Activated T-helper 17 cell treated with anti-CD3 and anti-CD28 coated beads, Interleukin-2, amount 50 U/mL, for 72 hours (primary cell): Measurements from ENCODE around the gene FKBP2. TPM values are rescaled to one million over a fixed set of nuclear protein-coding genes. Genes with fewer than 3 reads are reported as not detected.
A peak's percentile ranks its signal among the peaks of the same experiment; 100 is the strongest.

Experiments used
- ATAC-seq: fragments of 150-1000 bp; cut with Tn5 transposase; replicated peaks from 2 replicates; pipeline ENCODE4 v1.10.0; 2021; ENCODE audit warnings: mild to moderate bottlenecking, moderate library complexity
- H3K27ac Mint-ChIP-seq: one replicate; pipeline ENCODE4 v1.8.0; 2022; ENCODE audit warnings: mixed read lengths
- H3K27me3 Mint-ChIP-seq: one replicate; pipeline ENCODE4 v1.8.0; 2022; ENCODE audit warnings: mixed read lengths
- H3K36me3 Mint-ChIP-seq: one replicate; pipeline ENCODE4 v1.8.0; 2022; ENCODE audit warnings: low read depth, mild to moderate bottlenecking, mixed read lengths
- H3K4me1 Mint-ChIP-seq: one replicate; pipeline ENCODE4 v1.8.0; 2022; ENCODE audit warnings: mixed read lengths
- H3K4me3 Mint-ChIP-seq: one replicate; pipeline ENCODE4 v1.8.0; 2022; ENCODE audit warnings: mild to moderate bottlenecking, mixed read lengths
- H3K9me3 Mint-ChIP-seq: one replicate; pipeline ENCODE4 v1.8.0; 2022; ENCODE audit warnings: mixed read lengths
- total RNA-seq, 2 donors: library from RNA; stranded (reverse); gene quantifications; one replicate each; pipeline ENCODE4 v1.2.3, GENCODE V29; 2022

FKBP2 gene
- total RNA-seq, 2 donors from 2014 or later, result 16.3 to 45.2 TPM

- peak; percentile 94 for ATAC-seq
- H3K4me3 Mint-ChIP-seq, result peak within 1 kb of the TSS; percentile 80
- peaks cover 10% of the 10 kb centered on the region for H3K4me1 Mint-ChIP-seq
- no peaks in the 10 kb centered on the region for H3K9me3 Mint-ChIP-seq
- H3K36me3 Mint-ChIP-seq, result peaks cover 26% of the 10 kb centered on the region
- peak within 1 kb of the TSS; percentile 75 for H3K27ac Mint-ChIP-seq
- no peaks in the 10 kb centered on the region for H3K27me3 Mint-ChIP-seq
Observed at GRCh38 chr11:64284048-64284961, 43.4 kb downstream of the FKBP2 start, which contains the start of gene BAD. Gene BAD, minus strand, starts transcription at chr11:64284665. Its CDS starts 297 bp downstream, at chr11:64284368.

DNA sequence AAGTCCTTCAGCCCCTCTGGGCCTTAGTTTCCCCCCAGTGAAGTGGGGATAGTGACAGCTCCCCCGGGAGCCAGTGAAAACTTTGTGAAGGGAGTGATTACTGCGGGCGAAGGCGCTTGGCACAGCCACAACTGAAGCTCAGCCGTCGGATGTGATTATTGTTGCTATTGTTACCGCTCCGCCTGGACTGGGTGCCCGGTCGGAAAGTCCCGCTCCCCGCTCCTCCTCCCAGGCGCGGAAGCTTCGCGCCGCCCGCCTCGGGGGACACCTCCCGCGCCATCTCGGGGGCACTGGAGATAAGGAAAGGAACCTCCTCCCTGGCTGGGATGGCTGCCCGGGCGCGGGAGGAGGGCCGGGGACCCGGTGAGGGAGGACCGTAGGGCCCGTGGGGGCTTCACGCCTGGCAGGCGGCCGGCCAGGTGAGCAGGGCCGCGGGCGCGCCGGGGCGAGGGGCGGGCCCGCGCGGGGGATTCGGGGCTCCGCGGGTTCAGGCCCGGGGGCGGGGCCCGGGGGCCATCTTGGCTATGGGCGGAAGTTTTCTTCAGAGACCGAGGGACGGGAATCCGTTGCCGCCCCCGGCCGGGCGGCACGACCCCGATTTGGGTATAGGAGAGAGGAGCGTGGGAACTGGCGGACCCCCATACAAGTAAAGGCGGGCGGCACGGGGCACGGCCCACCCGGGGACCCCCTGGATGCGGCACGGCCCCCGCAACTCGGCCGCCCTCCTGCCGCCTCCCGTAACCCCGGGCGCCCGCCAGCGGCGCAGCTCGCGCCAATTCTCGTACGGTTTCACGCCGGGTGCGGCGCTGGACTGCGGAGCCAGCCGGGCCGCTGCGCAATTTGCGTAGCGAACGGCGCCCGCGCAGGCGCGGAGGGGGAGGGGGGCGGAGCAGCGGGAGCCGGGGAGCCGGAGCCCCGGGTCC lies 44.3 kb downstream of the FKBP2 start, which contains the start of gene GPR137:
Gene GPR137 (plus strand): TSS at position 887 of the 923 bp plus-strand sequence. CDS start 677 bp downstream, outside the sequence.
- no peaks in the 10 kb centered on the region for H3K27me3 Mint-ChIP-seq
- peak; percentile 68 for ATAC-seq
- H3K9me3 Mint-ChIP-seq, result no peaks in the 10 kb centered on the region
- peaks cover 19% of the 10 kb centered on the region for H3K36me3 Mint-ChIP-seq
- peak within 1 kb of the TSS; percentile 80 for H3K4me3 Mint-ChIP-seq
- peaks cover 10% of the 10 kb centered on the region for H3K4me1 Mint-ChIP-seq
- peak within 1 kb of the TSS; percentile 90 for H3K27ac Mint-ChIP-seq

DNA sequence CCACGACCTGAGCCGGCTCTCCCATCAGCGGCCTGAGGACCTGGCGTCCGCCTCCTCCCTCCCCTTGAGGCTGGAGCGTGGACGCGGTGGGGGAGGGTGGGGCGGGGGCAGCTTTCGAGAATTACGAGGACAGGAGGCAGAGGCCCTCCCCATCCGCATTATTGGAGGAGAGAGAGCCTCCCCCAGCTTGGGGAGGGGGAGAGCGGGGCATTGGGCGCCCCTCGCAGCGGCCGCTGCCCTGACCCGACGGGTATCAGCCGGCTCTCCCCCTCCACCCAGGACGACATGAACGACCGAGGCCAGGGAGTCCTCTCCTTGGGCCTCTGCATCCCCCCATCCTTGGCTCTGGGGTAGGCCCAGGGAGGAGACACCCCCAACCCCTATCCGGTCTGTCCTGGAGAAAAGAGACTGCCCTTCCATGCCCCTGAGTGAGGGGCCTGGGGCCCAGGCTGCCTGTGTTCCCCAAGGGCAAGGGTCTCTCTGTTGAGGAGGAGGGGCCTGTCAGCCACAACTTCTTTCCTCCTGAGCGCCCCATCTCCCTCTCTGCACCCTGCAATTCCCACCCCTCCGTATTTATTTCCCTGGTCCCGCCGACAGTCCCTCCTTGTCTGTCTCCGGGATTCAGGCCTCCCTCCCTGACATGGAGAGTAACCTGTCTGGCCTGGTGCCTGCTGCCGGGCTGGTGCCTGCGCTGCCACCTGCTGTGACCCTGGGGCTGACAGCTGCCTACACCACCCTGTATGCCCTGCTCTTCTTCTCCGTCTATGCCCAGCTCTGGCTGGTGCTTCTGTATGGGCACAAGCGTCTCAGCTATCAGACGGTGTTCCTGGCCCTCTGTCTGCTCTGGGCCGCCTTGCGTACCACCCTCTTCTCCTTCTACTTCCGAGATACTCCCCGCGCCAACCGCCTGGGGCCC lies 45.2 kb downstream of the FKBP2 start:
- Mint-ChIP-seq H3K4me3 (peak overlapping the region; percentile 80), H3K27ac (peak overlapping the region; percentile 90), H3K4me1 (peaks cover 9% of the 10 kb centered on the region), H3K36me3 (peaks cover 23% of the 10 kb centered on the region), H3K9me3 (no peaks in the 10 kb centered on the region), H3K27me3 (peaks cover 4% of the 10 kb centered on the region)
- ATAC-seq, result no peak

DNA sequence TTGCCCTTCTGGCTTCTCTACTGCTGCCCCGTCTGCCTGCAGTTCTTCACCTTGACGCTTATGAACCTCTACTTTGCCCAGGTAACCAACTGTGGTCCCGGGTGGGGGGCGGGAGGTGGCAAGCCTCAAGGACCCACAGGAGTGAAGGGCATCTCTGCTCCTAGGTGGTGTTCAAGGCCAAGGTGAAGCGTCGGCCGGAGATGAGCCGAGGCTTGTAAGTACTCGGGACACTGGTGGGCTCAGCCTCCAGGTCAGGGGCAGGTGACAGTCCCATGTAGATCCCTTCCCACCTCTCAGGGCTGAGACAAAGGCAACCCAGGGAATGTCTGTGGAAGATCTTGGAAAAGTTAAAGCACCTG lies 45.9 kb downstream of the FKBP2 start:
- Mint-ChIP-seq H3K36me3 (peaks cover 16% of the 10 kb centered on the region), H3K27me3 (peaks cover 4% of the 10 kb centered on the region), H3K4me3 (peak overlapping the region; percentile 80), H3K9me3 (no peaks in the 10 kb centered on the region), H3K27ac (peak overlapping the region; percentile 90), H3K4me1 (peaks cover 5% of the 10 kb centered on the region)
- no peak for ATAC-seq

- no peak for ATAC-seq
Observed at GRCh38 chr11:64287676-64288352, 46.9 kb downstream of the FKBP2 start.

DNA sequence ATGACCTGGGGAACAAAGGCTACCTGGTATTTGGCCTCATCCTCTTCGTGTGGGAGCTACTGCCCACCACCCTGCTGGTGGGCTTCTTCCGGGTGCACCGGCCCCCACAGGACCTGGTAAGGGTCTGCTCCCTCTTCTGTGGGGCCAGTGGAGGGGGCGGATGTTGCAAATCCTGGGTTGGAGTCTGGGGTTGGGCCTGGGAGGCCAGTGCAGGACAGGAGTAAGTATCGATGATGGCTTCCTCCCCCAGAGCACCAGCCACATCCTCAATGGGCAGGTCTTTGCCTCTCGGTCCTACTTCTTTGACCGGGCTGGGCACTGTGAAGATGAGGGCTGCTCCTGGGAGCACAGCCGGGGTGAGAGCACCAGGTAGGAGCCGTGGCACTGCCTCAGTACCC lies 47.5 kb downstream of the FKBP2 start:
- H3K4me3 Mint-ChIP-seq, result no peak overlapping the region
- peaks cover 4% of the 10 kb centered on the region for H3K27me3 Mint-ChIP-seq
- H3K9me3 Mint-ChIP-seq, result no peaks in the 10 kb centered on the region
- peaks cover 6% of the 10 kb centered on the region for H3K36me3 Mint-ChIP-seq
- no peak overlapping the region for H3K27ac Mint-ChIP-seq
- peaks cover 5% of the 10 kb centered on the region for H3K4me1 Mint-ChIP-seq
- no peak for ATAC-seq

More at GRCh38 chr11:64287676-64288352, 46.9 kb downstream of the FKBP2 start:
- peaks cover 5% of the 10 kb centered on the region for H3K4me1 Mint-ChIP-seq
- H3K36me3 Mint-ChIP-seq, result peaks cover 9% of the 10 kb centered on the region
- peaks cover 4% of the 10 kb centered on the region for H3K27me3 Mint-ChIP-seq
- H3K27ac Mint-ChIP-seq, result no peak overlapping the region
- no peaks in the 10 kb centered on the region for H3K9me3 Mint-ChIP-seq
- no peak overlapping the region for H3K4me3 Mint-ChIP-seq

GRCh38 chr11:64289002-64289564 lies 48.2 kb downstream of the FKBP2 start:
- Mint-ChIP-seq H3K27ac (no peak overlapping the region), H3K4me1 (peaks cover 5% of the 10 kb centered on the region), H3K9me3 (no peaks in the 10 kb centered on the region), H3K36me3 (peaks cover 6% of the 10 kb centered on the region), H3K27me3 (peaks cover 4% of the 10 kb centered on the region), H3K4me3 (no peak overlapping the region)
- ATAC-seq, result no peak

DNA sequence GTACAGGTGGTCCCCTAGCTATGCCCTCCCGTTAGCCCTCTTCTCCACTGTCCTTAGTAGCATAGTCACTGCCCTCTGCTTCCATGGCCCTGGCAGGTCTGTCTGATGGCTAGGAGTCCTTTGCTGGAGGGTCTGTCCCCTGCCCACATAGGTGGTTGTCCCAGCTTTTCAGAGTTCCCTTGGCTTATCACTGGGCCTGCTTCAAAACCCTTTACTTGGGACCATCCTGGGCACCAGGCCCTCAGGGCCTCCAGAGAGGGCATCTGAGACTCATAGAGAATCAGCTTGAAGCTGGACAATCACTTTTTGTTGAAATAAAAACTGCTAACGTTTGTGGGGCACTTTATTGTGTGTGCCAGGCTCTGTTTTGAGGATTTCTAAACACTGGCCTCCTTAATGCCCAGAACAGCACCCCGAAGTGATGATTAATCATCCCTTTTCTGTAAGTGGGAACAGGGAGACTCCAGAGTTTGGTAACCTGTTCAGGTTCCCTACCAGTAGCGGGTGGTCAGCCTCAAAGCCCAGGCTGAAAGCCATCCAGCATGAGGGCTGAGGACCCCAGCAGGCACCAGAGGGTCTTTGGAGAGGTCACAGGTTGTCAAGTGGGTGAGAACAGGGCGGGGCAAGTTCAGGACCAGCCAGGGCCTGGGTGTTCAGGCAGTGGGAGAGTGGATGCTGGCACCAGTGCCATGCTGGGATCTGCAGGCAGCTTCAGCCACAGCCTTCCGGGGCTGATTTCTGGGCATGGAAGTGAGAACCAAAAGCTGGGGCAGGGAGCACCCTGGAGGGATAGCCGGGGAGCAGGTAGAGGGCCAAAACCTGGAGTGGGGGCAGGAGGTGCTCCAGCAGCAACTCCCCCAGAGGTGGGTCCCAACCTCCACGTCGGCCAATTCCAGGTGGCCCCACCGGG lies 49.7 kb downstream of the FKBP2 start:
- no peak for ATAC-seq
- Mint-ChIP-seq H3K9me3 (no peaks in the 10 kb centered on the region), H3K4me1 (peaks cover 5% of the 10 kb centered on the region), H3K27ac (no peak overlapping the region), H3K36me3 (peaks cover 6% of the 10 kb centered on the region), H3K27me3 (peaks cover 16% of the 10 kb centered on the region), H3K4me3 (peak overlapping the region; percentile 60)

DNA sequence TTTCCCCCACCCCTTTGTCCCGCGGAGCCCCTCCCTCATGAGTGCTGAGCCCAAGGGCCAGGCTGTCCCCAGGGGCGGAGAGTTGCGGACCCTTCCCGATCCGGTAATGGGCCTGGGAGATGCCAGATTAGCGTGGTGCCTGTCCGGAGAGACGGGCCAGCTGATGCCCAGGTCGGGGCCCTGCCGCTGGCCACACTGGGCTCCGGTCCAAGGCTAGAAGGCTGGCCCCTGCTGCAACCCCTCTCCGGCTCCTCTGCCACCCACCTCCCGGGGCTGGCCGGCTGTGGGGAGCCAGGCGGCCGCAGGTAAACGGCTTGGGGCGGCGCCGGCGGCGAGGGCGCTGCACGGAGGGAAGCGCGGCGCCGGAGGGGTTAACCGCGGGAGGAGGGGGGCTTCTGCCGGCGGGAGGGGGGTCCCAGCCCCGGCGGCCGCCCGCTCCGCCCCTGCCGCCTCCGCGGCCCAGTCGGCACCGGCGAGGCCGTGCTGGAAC lies 50.4 kb downstream of the FKBP2 start, which contains the start of gene KCNK4:
Gene KCNK4 (plus strand): TSS at position 41 of the 490 bp plus-strand sequence. CDS start 1,717 bp downstream, outside the sequence.
- Mint-ChIP-seq H3K4me1 (peaks cover 5% of the 10 kb centered on the region), H3K27ac (no peak within 1 kb of the TSS), H3K36me3 (peaks cover 6% of the 10 kb centered on the region), H3K27me3 (peaks cover 22% of the 10 kb centered on the region), H3K9me3 (no peaks in the 10 kb centered on the region), H3K4me3 (peak within 1 kb of the TSS; percentile 60)
- ATAC-seq, result no peak

GRCh38 chr11:64291752-64292459 lies 51.0 kb downstream of the FKBP2 start:
- H3K27me3 Mint-ChIP-seq, result peaks cover 26% of the 10 kb centered on the region
- ATAC-seq, result peak; percentile 40
- H3K4me3 Mint-ChIP-seq, result peak overlapping the region; percentile 29
- no peaks in the 10 kb centered on the region for H3K9me3 Mint-ChIP-seq
- no peaks in the 10 kb centered on the region for H3K4me1 Mint-ChIP-seq
- no peak overlapping the region for H3K27ac Mint-ChIP-seq
- H3K36me3 Mint-ChIP-seq, result peaks cover 6% of the 10 kb centered on the region

DNA sequence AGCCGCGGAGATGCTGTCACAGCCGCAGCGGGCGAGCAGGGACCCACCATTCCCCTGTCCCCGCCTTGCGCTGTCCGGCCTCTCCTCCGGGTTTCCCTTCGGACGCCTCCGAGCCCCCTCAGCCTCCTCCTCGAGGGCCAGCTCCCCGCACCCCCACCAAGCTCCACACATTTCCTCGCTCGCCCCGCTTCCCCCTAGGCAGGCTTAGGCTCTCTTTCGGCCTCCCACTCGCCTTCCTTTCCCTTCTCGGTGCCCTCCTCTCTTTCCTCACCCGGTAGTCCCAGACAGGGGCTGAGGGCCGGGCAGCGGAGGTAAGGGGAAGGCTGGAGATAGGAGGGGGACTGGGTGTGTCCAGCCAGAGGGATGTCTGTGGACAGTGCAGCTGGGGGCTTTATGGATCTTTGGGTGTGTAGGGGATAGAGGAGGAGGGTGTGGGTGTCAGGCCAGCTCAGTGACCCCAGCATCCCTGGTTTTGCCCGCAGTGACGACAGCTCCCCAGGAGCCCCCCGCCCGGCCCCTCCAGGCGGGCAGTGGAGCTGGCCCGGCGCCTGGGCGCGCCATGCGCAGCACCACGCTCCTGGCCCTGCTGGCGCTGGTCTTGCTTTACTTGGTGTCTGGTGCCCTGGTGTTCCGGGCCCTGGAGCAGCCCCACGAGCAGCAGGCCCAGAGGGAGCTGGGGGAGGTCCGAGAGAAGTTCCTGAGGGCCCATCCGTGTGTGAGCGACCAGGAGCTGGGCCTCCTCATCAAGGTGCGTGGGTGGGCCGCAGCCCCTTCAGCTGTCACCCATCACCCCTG lies 51.8 kb downstream of the FKBP2 start:
- Mint-ChIP-seq H3K4me1 (no peaks in the 10 kb centered on the region), H3K4me3 (peak overlapping the region; percentile 29), H3K27me3 (peaks cover 33% of the 10 kb centered on the region), H3K36me3 (peaks cover 6% of the 10 kb centered on the region), H3K9me3 (no peaks in the 10 kb centered on the region), H3K27ac (no peak overlapping the region)
- peak; percentile 14 for ATAC-seq
